Measurements from ENCODE around the gene ZKSCAN3.
"Not testable (repeated sequence)": the region's sequence is repeated elsewhere in the genome, so short reads cannot be mapped to it uniquely, and the experiment has no call there.

ZKSCAN3 gene

DNA sequence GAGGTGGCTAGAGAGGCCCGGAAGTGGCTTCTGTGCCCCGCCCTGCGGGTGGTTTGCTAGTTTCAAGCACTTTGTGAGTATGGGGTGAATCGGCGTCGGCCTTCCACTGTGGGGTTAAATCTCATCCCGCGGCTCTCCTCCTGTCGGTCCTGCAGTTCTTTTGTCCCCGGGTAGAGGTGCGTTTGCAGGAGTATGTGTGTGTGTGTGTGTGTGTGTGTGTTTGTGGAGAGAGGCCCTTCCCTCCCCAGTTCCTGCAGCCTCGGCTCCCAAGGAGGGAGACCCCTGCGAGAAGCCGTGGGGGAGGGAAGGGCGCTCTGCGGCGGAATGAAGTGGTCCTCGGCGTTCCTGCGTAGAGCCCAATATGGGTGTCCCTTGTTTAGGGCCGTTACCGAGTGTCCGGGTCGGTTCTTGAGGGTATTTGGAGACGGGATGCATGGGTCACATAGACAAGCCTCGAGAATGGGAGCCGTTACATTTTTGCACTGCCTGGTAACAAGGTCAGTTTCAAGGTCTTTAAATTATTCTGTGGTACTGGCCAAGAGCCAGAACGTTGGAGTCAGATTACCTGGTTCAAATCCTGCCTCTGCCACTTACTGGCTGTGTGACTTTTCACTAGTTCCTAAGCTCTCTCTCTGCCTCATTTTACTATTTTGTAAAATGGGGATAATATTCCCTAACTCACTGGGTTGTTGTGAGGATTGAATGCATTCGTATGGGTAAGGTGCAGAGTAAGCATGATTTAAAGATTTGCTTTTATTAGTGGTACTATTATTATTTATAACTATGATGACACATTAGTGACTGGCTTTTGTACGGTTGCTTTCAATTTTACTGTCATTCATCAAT, at the start of gene ZKSCAN3:
Gene ZKSCAN3 (plus strand): TSS at position 56 of the 846 bp plus-strand sequence. CDS start 9,640 bp downstream, outside the sequence.
- DNase-seq, result peak; percentile 72

GRCh38 chr6:28303570-28303969, 46.2 kb upstream of the ZKSCAN3 start:
- no peak for DNase-seq

DNA sequence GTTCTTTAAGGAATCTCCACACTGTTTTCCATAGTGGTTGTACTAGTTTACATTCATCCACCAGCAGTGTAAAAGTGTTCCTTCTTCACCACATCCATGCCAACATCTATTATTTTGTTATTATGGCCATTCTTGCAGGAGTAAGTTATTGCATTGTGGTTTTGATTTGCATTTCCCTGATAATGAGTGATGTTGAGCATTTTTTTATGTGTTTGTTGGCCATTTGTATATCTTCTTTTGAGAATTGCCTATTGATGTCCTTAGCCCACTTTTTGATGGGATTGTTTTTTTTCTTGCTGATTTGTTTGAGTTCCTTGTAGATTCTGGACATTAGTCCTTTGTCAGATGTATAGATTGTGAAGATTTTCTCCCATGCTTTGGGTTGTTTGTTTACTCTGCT, 43.4 kb upstream of the ZKSCAN3 start:
- not testable (repeated sequence) for DNase-seq

- no peak for DNase-seq
These were observed 38.5 kb upstream of the ZKSCAN3 start for GRCh38 chr6:28311139-28311823.

GRCh38 chr6:28312939-28313338, 36.8 kb upstream of the ZKSCAN3 start:
- no peak for DNase-seq

GRCh38 chr6:28315628-28316027, 34.1 kb upstream of the ZKSCAN3 start:
- DNase-seq, result no peak

DNA sequence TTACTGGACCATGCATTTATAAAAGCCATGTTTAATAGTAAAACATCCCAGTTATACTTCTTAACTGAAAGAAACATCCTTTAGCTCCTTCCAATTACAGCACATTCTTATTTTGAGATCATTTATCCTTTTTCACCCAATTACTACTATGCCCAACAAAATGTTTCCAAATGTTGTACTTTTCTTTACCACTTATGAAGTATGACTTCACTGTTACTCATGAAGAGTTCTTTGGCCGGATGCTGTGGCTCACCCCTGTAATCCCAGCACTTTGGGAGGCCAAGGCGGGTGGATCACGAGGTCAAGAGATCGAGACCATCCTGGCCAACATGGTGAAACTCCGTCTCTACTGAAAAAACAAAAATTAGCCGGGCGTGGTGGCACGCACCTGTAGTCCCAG, 31.9 kb upstream of the ZKSCAN3 start:
- DNase-seq, result not testable (repeated sequence)

DNA sequence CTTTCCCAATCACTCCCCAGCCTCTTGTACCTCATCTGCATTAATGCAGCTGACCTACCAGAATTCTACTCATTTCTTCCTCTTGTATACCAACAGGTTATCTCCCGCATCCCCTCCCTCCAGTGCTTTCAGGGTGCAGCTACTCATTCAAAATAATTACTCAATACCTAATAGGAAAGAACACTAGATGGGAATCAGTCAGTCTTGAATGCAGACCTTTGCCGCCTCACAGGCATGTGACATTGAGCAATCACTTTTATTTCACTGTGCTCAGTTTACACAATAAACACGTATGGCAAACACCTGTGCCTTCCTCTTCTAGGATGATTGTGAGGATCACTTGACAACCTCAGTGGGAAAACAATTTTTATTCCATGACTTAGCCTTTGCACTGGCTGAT, 27.1 kb upstream of the ZKSCAN3 start:
- DNase-seq, result no peak

GRCh38 chr6:28323813-28324424, 25.8 kb upstream of the ZKSCAN3 start:
- DNase-seq, result no peak

GRCh38 chr6:28326371-28326948, 23.3 kb upstream of the ZKSCAN3 start:
- no peak for DNase-seq

GRCh38 chr6:28330041-28330440, 19.7 kb upstream of the ZKSCAN3 start:
- DNase-seq, result no peak

DNA sequence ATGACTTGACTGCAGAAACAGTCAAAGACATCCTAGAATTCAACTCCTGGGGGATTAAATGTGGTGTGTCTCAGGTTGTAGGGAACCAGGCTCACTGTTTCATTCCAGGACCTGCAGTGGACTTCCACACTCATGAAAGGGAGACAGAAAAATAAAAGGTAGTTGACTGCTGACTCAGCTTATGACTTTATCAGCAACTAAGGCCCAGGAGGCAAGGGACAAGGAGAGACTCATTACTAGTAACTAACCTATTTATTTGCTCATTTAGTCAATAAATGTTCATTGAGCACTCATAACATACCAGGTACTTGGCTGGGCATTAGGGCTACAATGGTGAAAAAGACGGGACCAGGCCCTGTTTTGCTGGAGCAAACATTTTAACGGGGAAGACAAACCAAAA, 16.7 kb upstream of the ZKSCAN3 start:
- no peak for DNase-seq

DNA sequence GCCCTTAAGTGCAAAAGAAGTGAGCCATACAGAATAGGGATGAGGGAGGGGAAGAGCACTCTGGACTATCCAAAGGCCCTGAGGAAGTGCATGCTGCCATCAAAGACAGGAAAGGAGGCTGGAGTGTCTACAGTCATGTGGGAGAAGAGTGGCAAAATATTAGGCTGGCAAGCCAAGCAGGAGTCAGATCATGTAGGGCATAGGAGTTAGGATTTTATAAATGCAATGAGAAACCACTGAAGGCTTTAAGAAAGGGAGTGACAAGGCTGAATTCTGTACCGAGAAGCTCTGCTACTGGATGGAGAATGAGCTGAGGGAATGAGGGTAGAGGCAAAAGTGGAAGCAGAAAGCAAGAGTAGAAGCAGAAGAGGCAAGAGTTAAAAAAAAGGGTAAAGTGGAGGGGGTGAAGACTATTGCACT, 16.1 kb upstream of the ZKSCAN3 start:
- no peak for DNase-seq

GRCh38 chr6:28334286-28335039, 15.3 kb upstream of the ZKSCAN3 start:
- DNase-seq, result no peak

- DNase-seq, result no peak
These were observed 14.6 kb upstream of the ZKSCAN3 start for GRCh38 chr6:28335040-28335563.

GRCh38 chr6:28335564-28336283, 14.0 kb upstream of the ZKSCAN3 start, which contains the start of gene ZSCAN31:
TSS of gene ZSCAN31 (minus strand) at chr6:28336148. CDS start at chr6:28329683, 6,465 bp downstream.
- DNase-seq, result peak; percentile 99

DNA sequence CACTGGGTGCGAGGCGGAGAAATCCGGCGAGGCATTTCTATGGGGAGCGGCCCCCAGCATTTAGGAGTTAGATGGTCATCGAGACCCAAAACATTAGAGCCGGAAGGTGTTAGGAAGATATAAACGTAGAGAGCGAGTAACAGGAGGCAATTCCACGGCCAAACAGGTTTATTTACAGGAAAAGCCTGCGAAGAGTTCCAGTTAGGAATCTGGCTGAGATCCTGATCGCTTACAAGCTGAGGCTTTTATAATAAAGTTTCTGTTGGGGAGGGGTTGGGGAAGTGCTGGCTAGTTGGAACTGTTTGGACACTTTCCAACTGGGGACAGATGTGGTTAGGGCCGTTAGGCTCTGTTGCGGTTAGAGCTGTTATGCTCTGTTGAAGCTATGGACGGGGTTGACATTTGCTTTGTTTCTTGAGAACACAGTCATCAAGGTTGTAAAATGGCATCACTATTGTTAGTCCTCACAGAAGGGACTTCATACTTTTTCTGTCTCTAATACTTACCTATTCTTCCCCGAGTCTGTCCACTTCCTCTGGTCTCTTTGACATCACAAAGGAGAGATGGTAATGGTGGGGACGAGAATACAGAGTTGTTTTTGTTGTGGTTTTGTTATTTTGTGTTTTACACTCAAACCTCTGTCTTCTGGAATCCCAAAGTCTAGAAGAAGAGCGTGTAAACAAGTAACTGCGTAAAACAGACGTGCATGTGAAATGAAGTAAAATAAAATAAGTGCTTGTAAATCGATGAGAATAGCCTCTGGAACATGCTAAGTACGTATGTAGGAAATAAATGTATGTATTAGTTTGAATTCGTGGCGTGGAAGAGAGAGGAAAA, 13.2 kb upstream of the ZKSCAN3 start:
- peak; percentile 27 for DNase-seq

GRCh38 chr6:28337121-28337520, 12.6 kb upstream of the ZKSCAN3 start:
- DNase-seq, result no peak

DNA sequence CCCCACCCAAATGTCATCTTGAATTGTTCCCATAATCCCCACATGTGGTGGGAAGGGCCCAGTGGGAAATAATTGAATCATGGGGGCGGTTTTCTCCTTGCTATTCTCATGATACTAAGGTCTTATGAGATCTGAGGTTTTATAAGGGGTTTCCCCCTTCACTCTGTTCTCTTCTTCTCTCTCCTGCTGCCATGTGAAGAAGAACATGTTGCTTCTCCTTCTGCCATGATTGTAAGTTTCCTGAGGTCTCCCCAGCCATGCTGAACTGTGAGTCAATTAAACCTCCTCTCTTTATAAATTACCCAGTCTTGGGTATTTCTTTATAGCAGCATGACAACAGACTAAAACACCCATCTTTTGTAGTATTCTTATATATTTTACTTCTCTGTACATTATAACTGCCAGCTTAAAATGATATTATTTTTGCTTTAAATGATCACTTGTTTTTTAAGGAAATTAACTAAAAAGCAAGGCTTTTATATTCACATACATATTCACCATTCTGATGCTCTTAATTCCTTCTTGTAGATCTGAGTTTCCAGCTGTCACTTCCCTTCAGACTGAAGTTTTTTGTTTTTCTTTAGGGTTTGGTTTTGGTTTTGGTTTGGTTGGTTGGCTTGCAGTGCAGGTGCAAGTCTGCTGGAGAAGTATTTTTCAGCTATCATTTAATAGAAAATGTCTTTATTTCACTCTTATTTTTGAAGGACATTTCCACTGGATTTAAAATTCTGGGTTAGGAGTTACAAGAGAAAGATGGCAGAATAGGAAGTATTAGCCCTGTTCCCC, 9.2 kb upstream of the ZKSCAN3 start:
- DNase-seq, result no peak

Measured in fibroblast of upper back skin (primary cell).